Neural progenitor cell (in vitro differentiated cells): ENCODE data around the gene SSBP4. TPM values are rescaled to one million over a fixed set of nuclear protein-coding genes. Genes with fewer than 3 reads are reported as not detected.

Experiments
- DNase-seq: peaks from one replicate; pipeline ENCODE4 v3.0.0-alpha.2; 2016; ENCODE audit warnings: low spot score
- H2AFZ ChIP-seq: fragments of 200-600 bp; sonication (generic); replicated peaks from 2 replicates; pipeline ENCODE4 v1.6.1; 2016; ENCODE audit warnings: antibody characterized with exemption
- H3F3A ChIP-seq: fragments of 200-600 bp; sonication (generic); 2 replicates; pipeline ENCODE4 v1.6.1; 2016; ENCODE audit warnings: antibody characterized with exemption, low read depth
- H3K27ac ChIP-seq: fragments of 200-600 bp; sonication (generic); 2 replicates; pipeline ENCODE4 v1.5.1; 2016; ENCODE audit warnings: mild to moderate bottlenecking
- H3K27me3 ChIP-seq: fragments of 200-600 bp; sonication (generic); 2 replicates; pipeline ENCODE4 v1.6.1; 2016; ENCODE audit warnings: mild to moderate bottlenecking, moderate library complexity
- H3K36me3 ChIP-seq: fragments of 200-600 bp; sonication (generic); 2 replicates; pipeline ENCODE4 v1.5.1; 2016
- H3K4me1 ChIP-seq: fragments of 200-600 bp; sonication (generic); 2 replicates; pipeline ENCODE4 v1.6.1; 2016; ENCODE audit warnings: mixed run types
- H3K4me2 ChIP-seq: fragments of 200-600 bp; sonication (generic); 2 replicates; pipeline ENCODE4 v1.6.1; 2016
- H3K4me3 ChIP-seq: fragments of 200-600 bp; sonication (generic); 2 replicates; pipeline ENCODE4 v1.5.1; 2016
- H3K79me2 ChIP-seq: fragments of 200-600 bp; sonication (generic); 2 replicates; pipeline ENCODE4 v1.6.1; 2016; ENCODE audit warnings: low read depth
- H3K9ac ChIP-seq: fragments of 200-600 bp; sonication (generic); 2 replicates; pipeline ENCODE4 v1.6.1; 2016
- H3K9me3 ChIP-seq: fragments of 200-600 bp; sonication (generic); 2 replicates; pipeline ENCODE4 v1.5.1; 2016; ENCODE audit warnings: low read depth
- H4K20me1 ChIP-seq: fragments of 200-600 bp; sonication (generic); 2 replicates; pipeline ENCODE4 v1.6.1; 2016; ENCODE audit warnings: low read depth
- H3K27ac Mint-ChIP-seq: 3 replicates; pipeline ENCODE4 v1.8.0; 2021; ENCODE audit warnings: mixed read lengths
- H3K27me3 Mint-ChIP-seq: 2 replicates; pipeline ENCODE4 v1.8.0; 2022; ENCODE audit warnings: low read depth, mild to moderate bottlenecking, inconsistent platforms, moderate library complexity, mixed read lengths; ENCODE audit not compliant: insufficient read depth
- H3K36me3 Mint-ChIP-seq: 3 replicates; pipeline ENCODE4 v1.8.0; 2021; ENCODE audit warnings: mixed read lengths
- H3K4me1 Mint-ChIP-seq: 3 replicates; pipeline ENCODE4 v1.8.0; 2021; ENCODE audit warnings: mixed read lengths
- H3K4me3 Mint-ChIP-seq: 3 replicates; pipeline ENCODE4 v1.8.0; 2021; ENCODE audit warnings: mild to moderate bottlenecking, moderate library complexity, mixed read lengths
- H3K9me3 Mint-ChIP-seq: 3 replicates; pipeline ENCODE4 v1.8.0; 2020; ENCODE audit warnings: mixed read lengths
- EZH2 ChIP-seq: fragments of 200-600 bp; sonication (generic); IDR thresholded peaks from 2 replicates; pipeline ENCODE4 v1.6.1; 2017; ENCODE audit warnings: antibody characterized with exemption, mild to moderate bottlenecking, moderate library complexity
- EZH2phosphoT487 ChIP-seq: fragments of 200-600 bp; sonication (generic); IDR thresholded peaks from 2 replicates; pipeline ENCODE4 v1.6.1; 2017; ENCODE audit warnings: antibody characterized with exemption
- total RNA-seq: library from RNA; depleted of rRNA; stranded (reverse); fragments of >200 nt; gene quantifications from 2 replicates; pipeline ENCODE4 v1.2.3, GENCODE V29; 2015; ENCODE audit warnings: low replicate concordance
- TF ChIP-seq, protein P1 (sequence below): fragments of 200-600 bp; sonication (generic); IDR thresholded peaks from 2 replicates; pipeline ENCODE4 v1.5.1; 2017; ENCODE audit warnings: antibody characterized with exemption, mild to moderate bottlenecking

Gene SSBP4
- total RNA-seq, 1 donor from 2014 or later = 21.1 TPM

GRCh38 chr19:18425515-18426415 is 6.6 kb downstream of the SSBP4 start:
- Histone ChIP-seq H2AFZ (no peak overlapping the region), H3K9me3 (no peaks in the 10 kb centered on the region), H3K79me2 (peaks cover 8% of the 10 kb centered on the region), H3K4me3 (no peak overlapping the region), H4K20me1 (peaks cover 42% of the 10 kb centered on the region), H3K4me2 (no peak overlapping the region), H3K9ac (no peak overlapping the region), H3K4me1 (peaks cover 40% of the 10 kb centered on the region), H3K36me3 (no peaks in the 10 kb centered on the region), H3K27me3 (peaks cover 4% of the 10 kb centered on the region), H3K27ac (no peak overlapping the region), H3F3A (peaks cover 35% of the 10 kb centered on the region)
- H3K27ac Mint-ChIP-seq = peak overlapping the region; percentile 50
- TF ChIP-seq, protein P1, sequence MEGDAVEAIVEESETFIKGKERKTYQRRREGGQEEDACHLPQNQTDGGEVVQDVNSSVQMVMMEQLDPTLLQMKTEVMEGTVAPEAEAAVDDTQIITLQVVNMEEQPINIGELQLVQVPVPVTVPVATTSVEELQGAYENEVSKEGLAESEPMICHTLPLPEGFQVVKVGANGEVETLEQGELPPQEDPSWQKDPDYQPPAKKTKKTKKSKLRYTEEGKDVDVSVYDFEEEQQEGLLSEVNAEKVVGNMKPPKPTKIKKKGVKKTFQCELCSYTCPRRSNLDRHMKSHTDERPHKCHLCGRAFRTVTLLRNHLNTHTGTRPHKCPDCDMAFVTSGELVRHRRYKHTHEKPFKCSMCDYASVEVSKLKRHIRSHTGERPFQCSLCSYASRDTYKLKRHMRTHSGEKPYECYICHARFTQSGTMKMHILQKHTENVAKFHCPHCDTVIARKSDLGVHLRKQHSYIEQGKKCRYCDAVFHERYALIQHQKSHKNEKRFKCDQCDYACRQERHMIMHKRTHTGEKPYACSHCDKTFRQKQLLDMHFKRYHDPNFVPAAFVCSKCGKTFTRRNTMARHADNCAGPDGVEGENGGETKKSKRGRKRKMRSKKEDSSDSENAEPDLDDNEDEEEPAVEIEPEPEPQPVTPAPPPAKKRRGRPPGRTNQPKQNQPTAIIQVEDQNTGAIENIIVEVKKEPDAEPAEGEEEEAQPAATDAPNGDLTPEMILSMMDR = no peak
- TF ChIP-seq EZH2phosphoT487 = no peak
- no peak for TF ChIP-seq EZH2
- H3K36me3 Mint-ChIP-seq = peaks cover 2% of the 10 kb centered on the region
- peaks cover 54% of the 10 kb centered on the region for H3K4me1 Mint-ChIP-seq
- peaks cover 5% of the 10 kb centered on the region for H3K27me3 Mint-ChIP-seq
- no peaks in the 10 kb centered on the region for H3K9me3 Mint-ChIP-seq
- no peak for DNase-seq
- peak overlapping the region; percentile 39 for H3K4me3 Mint-ChIP-seq

GRCh38 chr19:18426416-18426767 is 7.2 kb downstream of the SSBP4 start:
- H3K4me1 ChIP-seq = peaks cover 45% of the 10 kb centered on the region
- Mint-ChIP-seq H3K36me3 (peaks cover 2% of the 10 kb centered on the region), H3K27me3 (peaks cover 4% of the 10 kb centered on the region), H3K4me3 (no peak overlapping the region), H3K4me1 (peaks cover 48% of the 10 kb centered on the region), H3K27ac (no peak overlapping the region), H3K9me3 (no peaks in the 10 kb centered on the region)
- no peak overlapping the region for H3K9ac ChIP-seq
- H2AFZ ChIP-seq = no peak overlapping the region
- no peaks in the 10 kb centered on the region for H3K36me3 ChIP-seq
- no peaks in the 10 kb centered on the region for H3K9me3 ChIP-seq
- H3K79me2 ChIP-seq = peaks cover 2% of the 10 kb centered on the region
- no peak overlapping the region for H3K27ac ChIP-seq
- peaks cover 32% of the 10 kb centered on the region for H3F3A ChIP-seq
- DNase-seq = no peak
- H3K4me3 ChIP-seq = no peak overlapping the region
- TF ChIP-seq EZH2 (no peak), EZH2phosphoT487 (no peak)
- TF ChIP-seq, protein P1 = no peak
- H3K27me3 ChIP-seq = no peaks in the 10 kb centered on the region
- peaks cover 36% of the 10 kb centered on the region for H4K20me1 ChIP-seq
- no peak overlapping the region for H3K4me2 ChIP-seq

GRCh38 chr19:18427080-18427742 is 8.0 kb downstream of the SSBP4 start:
- Histone ChIP-seq H4K20me1 (peaks cover 31% of the 10 kb centered on the region), H3K79me2 (no peaks in the 10 kb centered on the region), H3K27me3 (no peaks in the 10 kb centered on the region), H3K9me3 (no peaks in the 10 kb centered on the region), H2AFZ (no peak overlapping the region), H3K4me3 (no peak overlapping the region), H3K27ac (no peak overlapping the region), H3K9ac (no peak overlapping the region), H3K36me3 (no peaks in the 10 kb centered on the region), H3K4me2 (no peak overlapping the region), H3F3A (peaks cover 37% of the 10 kb centered on the region), H3K4me1 (peaks cover 49% of the 10 kb centered on the region)
- Mint-ChIP-seq H3K27me3 (peaks cover 4% of the 10 kb centered on the region), H3K4me1 (peaks cover 42% of the 10 kb centered on the region), H3K4me3 (no peak overlapping the region), H3K9me3 (no peaks in the 10 kb centered on the region), H3K27ac (no peak overlapping the region), H3K36me3 (peaks cover 2% of the 10 kb centered on the region)
- TF ChIP-seq EZH2phosphoT487 (no peak), EZH2 (no peak)
- DNase-seq = no peak

DNA sequence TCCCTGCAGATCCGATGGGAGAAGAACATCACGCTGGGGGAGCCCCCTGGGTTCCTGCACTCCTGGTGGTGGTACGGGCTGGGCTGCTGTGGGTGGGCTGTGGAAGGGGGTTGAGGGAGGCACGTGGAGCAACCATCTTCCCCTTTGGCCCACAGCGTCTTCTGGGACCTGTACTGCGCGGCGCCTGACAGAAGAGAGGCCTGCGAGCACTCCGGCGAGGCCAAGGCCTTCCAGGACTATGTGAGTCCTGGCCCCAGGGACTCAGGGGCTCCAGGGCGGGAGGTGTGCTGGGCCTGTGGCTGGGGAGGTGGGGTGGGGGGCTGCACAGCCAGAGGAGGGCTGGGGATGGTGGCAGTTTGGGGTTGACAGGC is 8.5 kb downstream of the SSBP4 start:
- Mint-ChIP-seq H3K27ac (no peak overlapping the region), H3K36me3 (peaks cover 2% of the 10 kb centered on the region), H3K27me3 (peaks cover 6% of the 10 kb centered on the region), H3K4me3 (no peak overlapping the region), H3K4me1 (peaks cover 42% of the 10 kb centered on the region), H3K9me3 (no peaks in the 10 kb centered on the region)
- Histone ChIP-seq H3F3A (peaks cover 41% of the 10 kb centered on the region), H2AFZ (no peak overlapping the region), H3K4me3 (no peak overlapping the region), H3K4me2 (no peak overlapping the region), H3K9ac (no peak overlapping the region), H3K27me3 (no peaks in the 10 kb centered on the region), H3K4me1 (peaks cover 51% of the 10 kb centered on the region), H3K79me2 (no peaks in the 10 kb centered on the region), H3K27ac (no peak overlapping the region), H4K20me1 (peaks cover 28% of the 10 kb centered on the region), H3K36me3 (no peaks in the 10 kb centered on the region), H3K9me3 (no peaks in the 10 kb centered on the region)
- no peak for DNase-seq
- TF ChIP-seq, protein P1 = no peak
- TF ChIP-seq EZH2 = no peak
- no peak for TF ChIP-seq EZH2phosphoT487
